Astrocyte (in vitro differentiated cells and primary cell): Measurements from ENCODE around the gene ATP5MK.
"Not testable (repeated sequence)": the region's sequence is repeated elsewhere in the genome, so short reads cannot be mapped to it uniquely, and the experiment has no call there.

Experiments
- CTCF ChIP-seq: IDR thresholded peaks from 2 replicates; pipeline ENCODE4 v1.5.1; 2011; ENCODE audit warnings: low read depth, mild to moderate bottlenecking, inconsistent platforms, low read length, moderate library complexity; ENCODE audit not compliant: insufficient read depth
- EZH2 ChIP-seq: IDR thresholded peaks from 2 replicates; pipeline ENCODE4 v1.6.1; 2012; ENCODE audit warnings: mild to moderate bottlenecking, low read length, inconsistent platforms; ENCODE audit not compliant: insufficient read depth

GRCh38 chr10:103417148-103417469 is 20.8 kb upstream of the ATP5MK start:
- TF ChIP-seq CTCF, EZH2: not testable (repeated sequence)
